K562 (cell line): ENCODE results near the gene FHIT. TPM values are rescaled to one million over a fixed set of nuclear protein-coding genes. Genes with fewer than 3 reads are reported as not detected.

Source experiments
- ATAC-seq: fragments of 200-7000 bp; cut with Tn5 transposase; 3 replicates; pipeline ENCODE4 v1.9.1; 2020; ENCODE audit warnings: moderate library complexity
- BruUV-seq: library from RNA; stranded (reverse); fragments of 400-500 nt; replicated peaks from 2 replicates; lab custom pipeline; 2021; lab: Mats Ljungman, UMichigan
- CTCF ChIA-PET: fragments of 300-600 bp; formaldehyde crosslinking; extraction: SDS; loops from one replicate; lab custom pipeline; 2021; ENCODE audit warnings: low intra/inter-chr PET ratio; lab: Yijun Ruan, JAX
- POLR2A ChIA-PET: fragments of 300-600, 350-650 bp; sonication (Branson Sonifier 250); formaldehyde crosslinking; extraction: SDS; loops from one replicate; lab custom pipeline; 2021; ENCODE audit warnings: antibody characterized with exemption, inconsistent platforms; lab: Yijun Ruan, JAX
- DNase-seq, 4 experiments: peaks; one replicate each; pipeline versions ENCODE4 v3.0.0 to v3.0.0-alpha.2; 2011 to 2018; ENCODE audit warnings: low spot score in 3 of 4, mixed read lengths in 3 of 4; ENCODE audit errors: extremely low read depth in 1 of 4
- FAIRE-seq: peaks from 2 replicates; lab custom pipeline; 2011; peaks lifted over from hg19 to GRCh38; lab: Jason Lieb, UNC
- H2AFZ ChIP-seq: 2 replicates; pipeline ENCODE4 v1.6.0; 2011; ENCODE audit warnings: low read depth, low read length, control low read depth, inconsistent platforms
- H3K27ac ChIP-seq: fragments of 200-600 bp; 3 replicates; pipeline ENCODE4 v1.8.0; 2011; ENCODE audit warnings: low read depth, mild to moderate bottlenecking, control low read depth, inconsistent platforms, low read length, moderate library complexity, mixed read lengths; ENCODE audit errors: extremely low read depth
- H3K27me3 ChIP-seq, 2 experiments: fragments of 300-600 bp in 1 of 2; 2 replicates in 1 of 2; 3 replicates in 1 of 2; pipeline versions ENCODE4 v1.6.0 to v1.8.0; 2011; ENCODE audit warnings: inconsistent platforms in 2 of 2, low read length in 2 of 2, mild to moderate bottlenecking in 1 of 2, mixed read lengths in 1 of 2, moderate library complexity in 1 of 2; ENCODE audit not compliant: control insufficient read depth in 2 of 2, insufficient read depth in 2 of 2
- H3K36me3 ChIP-seq: fragments of 300-600 bp; 3 replicates; pipeline ENCODE4 v1.8.0; 2011; ENCODE audit warnings: mild to moderate bottlenecking, low read length, inconsistent platforms; ENCODE audit not compliant: control insufficient read depth, insufficient read depth
- H3K4me1 ChIP-seq, 2 experiments: fragments of 200-600 bp in 1 of 2; replicated peaks in 1 of 2; 2 replicates in 1 of 2; 3 replicates in 1 of 2; pipeline versions ENCODE4 v1.5.1 to v1.8.0; 2011; ENCODE audit warnings: inconsistent platforms in 2 of 2, low read length in 2 of 2, mild to moderate bottlenecking in 1 of 2, mixed read lengths in 1 of 2, moderate library complexity in 1 of 2; ENCODE audit not compliant: control insufficient read depth in 2 of 2, insufficient read depth in 2 of 2
- H3K4me2 ChIP-seq: 2 replicates; pipeline ENCODE4 v1.6.1; 2011; ENCODE audit warnings: low read length, control low read depth, inconsistent platforms, mixed read lengths; ENCODE audit not compliant: insufficient read depth
- H3K4me3 ChIP-seq: fragments of 200-600 bp; sonication (generic), shearing (Covaris generic); 2 replicates; pipeline ENCODE4 v1.5.1; 2016; ENCODE audit warnings: control low read depth, inconsistent platforms
- H3K79me2 ChIP-seq: fragments of 200-600 bp; 3 replicates; pipeline ENCODE4 v1.8.0; 2011; ENCODE audit warnings: low read length, inconsistent platforms; ENCODE audit not compliant: control insufficient read depth, insufficient read depth
- H3K9ac ChIP-seq, 2 experiments: 2 replicates each; pipeline versions ENCODE4 v1.6.0 to v1.6.1; 2011; ENCODE audit warnings: low read depth in 2 of 2, low read length in 2 of 2, control low read depth in 1 of 2, inconsistent platforms in 1 of 2, mild to moderate bottlenecking in 1 of 2, mixed read lengths in 1 of 2; ENCODE audit not compliant: insufficient read depth in 1 of 2
- H3K9me1 ChIP-seq: one replicate; pipeline ENCODE4 v1.6.0; 2011; ENCODE audit warnings: inconsistent platforms, mild to moderate bottlenecking, low read length, moderate library complexity; ENCODE audit not compliant: control insufficient read depth, insufficient read depth
- H3K9me3 ChIP-seq: replicated peaks from 2 replicates; pipeline ENCODE4 v1.5.1; 2011; ENCODE audit warnings: low read depth, low read length, inconsistent platforms; ENCODE audit not compliant: control insufficient read depth, insufficient read depth
- H4K20me1 ChIP-seq: replicated peaks from 2 replicates; pipeline ENCODE4 v1.6.1; 2011; ENCODE audit warnings: low read length, inconsistent platforms, mixed read lengths; ENCODE audit not compliant: control insufficient read depth, insufficient read depth
- AFF1 ChIP-seq, 2 experiments: fragments of 450-650 bp; IDR thresholded peaks; 2 replicates each; pipeline ENCODE4 v1.6.1; 2018; ENCODE audit warnings: mild to moderate bottlenecking in 2 of 2, low read depth in 1 of 2; ENCODE audit not compliant: partially characterized antibody in 2 of 2
- CHD4 ChIP-seq: fragments of 200-600 bp; sonication (generic); IDR thresholded peaks from 3 replicates; pipeline ENCODE4 v1.6.1; 2012; ENCODE audit warnings: low read depth, mild to moderate bottlenecking, mixed read lengths, low read length, inconsistent platforms; ENCODE audit not compliant: insufficient read depth, insufficient replicate concordance, poor library complexity, severe bottlenecking
- DNMT1 ChIP-seq: fragments of 450-650 bp; IDR thresholded peaks from 2 replicates; pipeline ENCODE4 v1.6.1; 2016; ENCODE audit warnings: antibody characterized with exemption, mild to moderate bottlenecking
- GMEB1 ChIP-seq: fragments of 250-450 bp; sonication (Bioruptor Pico); IDR thresholded peaks from 2 replicates; pipeline ENCODE4 v1.4.0; 2020; ENCODE audit warnings: mild to moderate bottlenecking
- MEIS2 ChIP-seq: fragments of 450-650 bp; IDR thresholded peaks from 2 replicates; pipeline ENCODE4 v1.6.1; 2014; ENCODE audit warnings: mild to moderate bottlenecking; ENCODE audit not compliant: partially characterized antibody
- MXI1 ChIP-seq: IDR thresholded peaks from 2 replicates; pipeline ENCODE4 v1.6.1; 2011; ENCODE audit warnings: low read depth, mild to moderate bottlenecking, improper control_type of control experiment, low read length
- NELFE ChIP-seq: IDR thresholded peaks from 2 replicates; pipeline ENCODE4 v1.6.1; 2011; ENCODE audit warnings: mild to moderate bottlenecking; ENCODE audit not compliant: insufficient read depth, insufficient read length
- ZNF408 ChIP-seq: fragments of 250-450 bp; sonication (Bioruptor Pico); IDR thresholded peaks from 2 replicates; pipeline ENCODE4 v1.4.0; 2020; ENCODE audit warnings: low read depth, mild to moderate bottlenecking, moderate library complexity
- WGBS: fragments of 100-300 bp; shearing (Covaris generic); methylation state at CpG from one replicate; pipeline ENCODE4 v1.1.6; 2016; ENCODE audit warnings: low coverage, mixed read lengths; ENCODE audit not compliant: insufficient coverage; ENCODE audit errors: missing lambda C conversion rate; 5-methylcytosine and 5-hydroxymethylcytosine counted together
- in situ Hi-C: fragments of 300-500 bp; cut with MboI; formaldehyde crosslinking; loops from 4 replicates; pipeline ENCODE4 v1.15.0; 2018; ENCODE audit warnings: inconsistent platforms, mixed read lengths
- intact Hi-C: fragments of 100-400 bp; cut with micrococcal nuclease; formaldehyde crosslinking; loops from 2 replicates; pipeline ENCODE4 v1.14.2; 2022
- polyA plus RNA-seq, 8 experiments: library from polyadenylated mRNA; depleted of rRNA in 4 of 8; stranded (reverse) in 5 of 8; unstranded in 3 of 8; fragments of >200 nt; fragmentation: Nextera tagmentation in 2 of 8; fragmentation: Illumina TruSeq in 1 of 8; extraction: Ambion mirVana in 2 of 8; extraction: Trizol in 1 of 8; gene quantifications; 2 replicates each; pipeline versions ENCODE4 v1.2.1 to v1.2.3, GENCODE V29; 2011 to 2014; ENCODE audit warnings: inconsistent platforms in 1 of 8, missing spikeins in 1 of 8
- total RNA-seq, 7 experiments: library from RNA; depleted of rRNA in 6 of 7; stranded (reverse); fragments of >200 nt in 6 of 7; fragmentation: Illumina TruSeq in 2 of 7; extraction: Trizol in 2 of 7; gene quantifications; 2 replicates each; pipeline versions ENCODE4 v1.2.1 to v1.2.3, GENCODE V29; 2011 to 2021; ENCODE audit warnings: low replicate concordance in 1 of 7

The FHIT gene
- total and polyA plus RNA-seq, 9 of the 15 experiments (the other 6 are each of a cell fraction or from before 2014, with no cell fraction given) = 1.7 to 9.1 (median 4.3) TPM

- Histone ChIP-seq H3K36me3 (no peaks in the 10 kb centered on the region), H3K27me3 (no peaks in the 10 kb centered on the region), H3K4me2 (no peak overlapping the region), H4K20me1 (no peaks in the 10 kb centered on the region), H3K79me2 (no peaks in the 10 kb centered on the region), H3K9me1 (no peaks in the 10 kb centered on the region), H2AFZ (no peak overlapping the region), H3K4me1 (peaks cover 0 to 11% of the 10 kb centered on the region in 2 experiments; a peak in 3 of 5 replicates), H3K27ac (no peak overlapping the region)
- BruUV-seq = no TSS peak
- FAIRE-seq (no peak), DNase-seq (no peak), ATAC-seq (no peak)
- in situ Hi-C loops = no loop called here
- WGBS = 50% methylated on average over 2 of the region's 2 CpGs
- intact Hi-C loops = no loop called here
- CTCF ChIA-PET = no interaction called here
- TF ChIP-seq CHD4 = no peak
- TF ChIP-seq MEIS2 = no peak
- no peak for TF ChIP-seq GMEB1 (CRISPR knock-in tag)
- TF ChIP-seq MXI1 = no peak
- TF ChIP-seq NELFE = no peak
- no peak for TF ChIP-seq AFF1 (IDR thresholded peaks at IDR 0.05; ENCODE audit: low read depth in 1 of 2, partially characterized antibody in 2 of 2)
- no peak for TF ChIP-seq ZNF408 (CRISPR knock-in tag)
- TF ChIP-seq DNMT1 = no peak
- TF ChIP-seq, all 486 proteins: peak for 0
- no peak overlapping the region for H3K9ac ChIP-seq
- H3K4me3 ChIP-seq = no peak overlapping the region
- no peaks in the 10 kb centered on the region for H3K9me3 ChIP-seq
- POLR2A ChIA-PET = interaction anchor here (1.4 kb wide), 1 partner anchor 8 kb away, joined by 4 read pairs; no protein-coding TSS in a partner anchor
Measured at GRCh38 chr3:60282866-60283265, 968.4 kb downstream of the FHIT start.
